ENCODE results near the gene SMG6. TPM values are rescaled to one million over a fixed set of nuclear protein-coding genes. Genes with fewer than 3 reads are reported as not detected.

Gene SMG6
- polyA plus RNA-seq, 1 of the 3 experiments (the other 2 are of a cell fraction): 15.7 TPM

DNA sequence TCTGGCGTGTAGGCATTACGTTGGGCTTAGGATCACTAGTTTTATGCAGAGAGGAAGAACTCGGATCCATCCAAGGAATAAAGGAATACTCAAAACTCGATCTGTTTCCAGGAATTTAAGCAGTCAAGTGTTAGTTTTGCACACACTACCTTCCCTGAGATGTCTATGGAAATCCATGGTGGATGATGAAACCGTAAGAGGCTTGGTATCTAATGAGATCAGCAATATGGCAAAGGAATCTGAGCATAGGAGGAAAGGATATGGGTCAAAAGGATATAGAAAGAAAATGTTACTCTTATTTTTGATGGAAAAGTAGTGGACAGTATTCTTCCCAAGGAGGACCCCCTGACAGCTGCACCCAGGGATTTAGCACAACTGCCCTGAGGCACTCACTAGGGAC is 59.6 kb downstream of the SMG6 start (continued):
- TF ChIP-seq, protein P1, sequence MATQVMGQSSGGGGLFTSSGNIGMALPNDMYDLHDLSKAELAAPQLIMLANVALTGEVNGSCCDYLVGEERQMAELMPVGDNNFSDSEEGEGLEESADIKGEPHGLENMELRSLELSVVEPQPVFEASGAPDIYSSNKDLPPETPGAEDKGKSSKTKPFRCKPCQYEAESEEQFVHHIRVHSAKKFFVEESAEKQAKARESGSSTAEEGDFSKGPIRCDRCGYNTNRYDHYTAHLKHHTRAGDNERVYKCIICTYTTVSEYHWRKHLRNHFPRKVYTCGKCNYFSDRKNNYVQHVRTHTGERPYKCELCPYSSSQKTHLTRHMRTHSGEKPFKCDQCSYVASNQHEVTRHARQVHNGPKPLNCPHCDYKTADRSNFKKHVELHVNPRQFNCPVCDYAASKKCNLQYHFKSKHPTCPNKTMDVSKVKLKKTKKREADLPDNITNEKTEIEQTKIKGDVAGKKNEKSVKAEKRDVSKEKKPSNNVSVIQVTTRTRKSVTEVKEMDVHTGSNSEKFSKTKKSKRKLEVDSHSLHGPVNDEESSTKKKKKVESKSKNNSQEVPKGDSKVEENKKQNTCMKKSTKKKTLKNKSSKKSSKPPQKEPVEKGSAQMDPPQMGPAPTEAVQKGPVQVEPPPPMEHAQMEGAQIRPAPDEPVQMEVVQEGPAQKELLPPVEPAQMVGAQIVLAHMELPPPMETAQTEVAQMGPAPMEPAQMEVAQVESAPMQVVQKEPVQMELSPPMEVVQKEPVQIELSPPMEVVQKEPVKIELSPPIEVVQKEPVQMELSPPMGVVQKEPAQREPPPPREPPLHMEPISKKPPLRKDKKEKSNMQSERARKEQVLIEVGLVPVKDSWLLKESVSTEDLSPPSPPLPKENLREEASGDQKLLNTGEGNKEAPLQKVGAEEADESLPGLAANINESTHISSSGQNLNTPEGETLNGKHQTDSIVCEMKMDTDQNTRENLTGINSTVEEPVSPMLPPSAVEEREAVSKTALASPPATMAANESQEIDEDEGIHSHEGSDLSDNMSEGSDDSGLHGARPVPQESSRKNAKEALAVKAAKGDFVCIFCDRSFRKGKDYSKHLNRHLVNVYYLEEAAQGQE (IDR thresholded peaks at IDR 0.05; ENCODE audit: low read depth, low read length): no peak
- TF ChIP-seq MXI1 (IDR thresholded peaks at IDR 0.05; ENCODE audit: low read depth, low read length) (no peak), GATA2 (CRISPR knock-in tag; IDR thresholded peaks at IDR 0.05) (no peak), TAF1 (IDR thresholded peaks at IDR 0.05; ENCODE audit: borderline replicate concordance, low read depth, low read length) (no peak)
- TF ChIP-seq, protein P2, sequence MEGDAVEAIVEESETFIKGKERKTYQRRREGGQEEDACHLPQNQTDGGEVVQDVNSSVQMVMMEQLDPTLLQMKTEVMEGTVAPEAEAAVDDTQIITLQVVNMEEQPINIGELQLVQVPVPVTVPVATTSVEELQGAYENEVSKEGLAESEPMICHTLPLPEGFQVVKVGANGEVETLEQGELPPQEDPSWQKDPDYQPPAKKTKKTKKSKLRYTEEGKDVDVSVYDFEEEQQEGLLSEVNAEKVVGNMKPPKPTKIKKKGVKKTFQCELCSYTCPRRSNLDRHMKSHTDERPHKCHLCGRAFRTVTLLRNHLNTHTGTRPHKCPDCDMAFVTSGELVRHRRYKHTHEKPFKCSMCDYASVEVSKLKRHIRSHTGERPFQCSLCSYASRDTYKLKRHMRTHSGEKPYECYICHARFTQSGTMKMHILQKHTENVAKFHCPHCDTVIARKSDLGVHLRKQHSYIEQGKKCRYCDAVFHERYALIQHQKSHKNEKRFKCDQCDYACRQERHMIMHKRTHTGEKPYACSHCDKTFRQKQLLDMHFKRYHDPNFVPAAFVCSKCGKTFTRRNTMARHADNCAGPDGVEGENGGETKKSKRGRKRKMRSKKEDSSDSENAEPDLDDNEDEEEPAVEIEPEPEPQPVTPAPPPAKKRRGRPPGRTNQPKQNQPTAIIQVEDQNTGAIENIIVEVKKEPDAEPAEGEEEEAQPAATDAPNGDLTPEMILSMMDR (IDR thresholded peaks at IDR 0.05): no peak
- TF ChIP-seq, protein P3, sequence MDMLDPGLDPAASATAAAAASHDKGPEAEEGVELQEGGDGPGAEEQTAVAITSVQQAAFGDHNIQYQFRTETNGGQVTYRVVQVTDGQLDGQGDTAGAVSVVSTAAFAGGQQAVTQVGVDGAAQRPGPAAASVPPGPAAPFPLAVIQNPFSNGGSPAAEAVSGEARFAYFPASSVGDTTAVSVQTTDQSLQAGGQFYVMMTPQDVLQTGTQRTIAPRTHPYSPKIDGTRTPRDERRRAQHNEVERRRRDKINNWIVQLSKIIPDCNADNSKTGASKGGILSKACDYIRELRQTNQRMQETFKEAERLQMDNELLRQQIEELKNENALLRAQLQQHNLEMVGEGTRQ (IDR thresholded peaks at IDR 0.05; ENCODE audit: borderline replicate concordance, low read depth, low read length): no peak

DNA sequence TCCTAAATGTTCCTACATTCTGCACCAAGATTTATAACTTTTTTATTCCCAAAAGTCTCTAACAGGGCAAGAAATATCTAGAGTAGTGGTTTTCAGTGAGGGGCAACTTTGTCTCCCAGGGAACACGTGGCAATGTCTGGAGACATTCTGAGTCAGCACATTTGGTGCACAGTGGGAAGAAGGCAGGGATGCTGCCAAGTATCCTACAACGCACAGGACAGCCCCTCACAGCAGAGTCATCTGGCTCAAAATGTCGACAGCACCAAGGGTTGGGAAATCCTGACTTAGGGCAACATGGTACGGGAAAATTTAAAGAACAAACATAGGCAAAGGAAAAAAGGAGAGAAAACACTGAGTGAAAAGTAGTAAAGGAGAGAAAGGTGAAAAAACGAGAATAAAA is 61.8 kb downstream of the SMG6 start:
- Histone ChIP-seq H3F3A (replicated peaks; ENCODE audit: insufficient read depth) (peaks cover 20% of the 10 kb centered on the region), H4K20me1 (ENCODE audit: insufficient read depth) (no peaks in the 10 kb centered on the region), H3K27ac (ENCODE audit: low read depth in 2 of 2, low read length in 1 of 2) (peak overlapping the region in 1 of 2 experiments; percentile 93; a peak in 1 of 4 replicates), H3K4me2 (no peak overlapping the region), H3K36me3 (replicated peaks in 1 of 2; ENCODE audit: control insufficient read depth in 1 of 2, insufficient read depth in 2 of 2, low read length in 1 of 2) (peaks cover 5 to 17% of the 10 kb centered on the region in 2 experiments), H3K9ac (no peak overlapping the region), H3K4me1 (ENCODE audit: control insufficient read depth in 1 of 2, insufficient read depth in 2 of 2, low read depth in 1 of 2, low read length in 1 of 2) (peaks cover 7 to 29% of the 10 kb centered on the region in 2 experiments; a peak in 3 of 4 replicates), H2AFZ (ENCODE audit: low read depth) (no peak overlapping the region), H3K27me3 (ENCODE audit: insufficient read depth) (no peaks in the 10 kb centered on the region), H3K79me2 (ENCODE audit: insufficient read depth) (peaks cover 9% of the 10 kb centered on the region; the same call in 1 of the 2 replicates), H3K9me3 (no peaks in the 10 kb centered on the region), H3K4me3 (ENCODE audit: low read depth in 2 of 2, low read length in 1 of 2) (no peak overlapping the region), H3K9me2 (no peaks in the 10 kb centered on the region)
- TF ChIP-seq, protein P4, sequence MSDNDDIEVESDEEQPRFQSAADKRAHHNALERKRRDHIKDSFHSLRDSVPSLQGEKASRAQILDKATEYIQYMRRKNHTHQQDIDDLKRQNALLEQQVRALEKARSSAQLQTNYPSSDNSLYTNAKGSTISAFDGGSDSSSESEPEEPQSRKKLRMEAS (IDR thresholded peaks at IDR 0.05; ENCODE audit: low read depth): peak; percentile 71
- TF ChIP-seq CHD2 (IDR thresholded peaks at IDR 0.05; ENCODE audit: low read length, partially characterized antibody) (no peak), NFIC (IDR thresholded peaks at IDR 0.05; ENCODE audit: borderline replicate concordance) (peak; percentile 25; the same call in 1 of the 2 replicates)
- POLR2A ChIA-PET: no interaction called here
- CTCF ChIA-PET: interaction anchor here (0.9 to 2.6 kb wide), 2 partner anchors 183 to 187 kb away, joined by 3 to 12 read pairs; partner anchors contain the start of gene HIC1
- DNase-seq: no peak
- WGBS (ENCODE audit: low lambda C conversion rate): 75% methylated on average over 5 of the region's 5 CpGs
